NCI-H2196 (cell line): ENCODE data around the gene SPEF1.
A peak's percentile ranks its signal among the peaks of the same experiment; 100 is the strongest.

Source experiments
- DNase-seq: peaks from one replicate; lab custom pipeline; 2025; ENCODE audit not compliant: unreplicated experiment; lab: John Stamatoyannopoulos, UW

SPEF1 gene

GRCh38 chr20:3751305-3751674, 30.0 kb downstream of the SPEF1 start:
- DNase-seq: no peak

- no peak for DNase-seq
Observed at GRCh38 chr20:3749689-3750531, 31.3 kb downstream of the SPEF1 start.

- DNase-seq: no peak
Observed at GRCh38 chr20:3749087-3749688, 32.1 kb downstream of the SPEF1 start.

- no peak for DNase-seq
Observed at GRCh38 chr20:3748073-3748472, 33.2 kb downstream of the SPEF1 start.

GRCh38 chr20:3747471-3747870, 33.8 kb downstream of the SPEF1 start:
- DNase-seq: no peak

- DNase-seq: no peak
Observed at GRCh38 chr20:3745686-3746173, 35.5 kb downstream of the SPEF1 start.

- DNase-seq: peak; percentile 76
Observed at GRCh38 chr20:3744806-3745685, 36.2 kb downstream of the SPEF1 start.

- no peak for DNase-seq
Observed at GRCh38 chr20:3744037-3744436, 37.2 kb downstream of the SPEF1 start.

GRCh38 chr20:3743251-3743650, 38.0 kb downstream of the SPEF1 start:
- DNase-seq: no peak

GRCh38 chr20:3741836-3742458, 39.3 kb downstream of the SPEF1 start:
- DNase-seq: no peak

- no peak for DNase-seq
Observed at GRCh38 chr20:3740615-3741301, 40.5 kb downstream of the SPEF1 start.

GRCh38 chr20:3739926-3740451, 41.3 kb downstream of the SPEF1 start:
- DNase-seq: no peak

GRCh38 chr20:3739054-3739925, 42.0 kb downstream of the SPEF1 start:
- DNase-seq: no peak

- no peak for DNase-seq
Observed at GRCh38 chr20:3738111-3739053, 42.9 kb downstream of the SPEF1 start.

GRCh38 chr20:3735768-3736167, 45.5 kb downstream of the SPEF1 start:
- no peak for DNase-seq

- no peak for DNase-seq
Observed at GRCh38 chr20:3734111-3734843, 47.0 kb downstream of the SPEF1 start.
